Measurements from ENCODE around the gene DLG5. TPM values are rescaled to one million over a fixed set of nuclear protein-coding genes. Genes with fewer than 3 reads are reported as not detected.

Gene DLG5
- total and polyA plus RNA-seq, 4 donors, result 6.6 to 33.2 (median 15.8) TPM

DNA sequence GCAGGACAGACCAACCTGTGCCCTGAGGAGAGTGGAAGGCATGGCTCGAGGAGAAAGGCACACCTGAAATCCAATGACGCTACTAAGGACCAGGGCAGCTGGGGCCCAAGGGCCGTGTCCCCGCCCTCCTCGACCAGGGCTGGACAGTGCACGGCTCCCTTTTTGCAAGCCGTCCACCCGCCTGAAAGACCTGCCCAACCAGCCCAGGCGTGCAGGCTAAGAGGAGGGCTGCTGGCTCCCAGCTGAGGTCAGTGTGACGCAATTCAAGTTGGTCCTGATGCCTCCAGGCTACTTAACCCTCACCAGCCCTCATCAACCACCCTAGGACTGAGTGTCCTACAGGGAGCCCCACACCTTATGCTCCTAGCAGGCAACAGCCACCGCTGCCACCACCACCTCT is 69.3 kb downstream of the DLG5 start:
- H3K9ac ChIP-seq (ENCODE audit: insufficient read depth in 1 of 2, low read length in 2 of 2), result no peak overlapping the region
- H3K9me3 ChIP-seq (ENCODE audit: control insufficient read depth in 4 of 4, insufficient read depth in 3 of 4, low read length in 3 of 4), result no peaks in the 10 kb centered on the region
- peak in 1 of 3 donors; percentile 29 for DNase-seq
- no peaks in the 10 kb centered on the region for H3K27me3 ChIP-seq (ENCODE audit: control insufficient read depth in 3 of 3, insufficient read depth in 3 of 3, low read length in 2 of 3)
- H3K4me3 ChIP-seq, result no peak overlapping the region
- H3K36me3 ChIP-seq (ENCODE audit: control insufficient read depth in 4 of 4, insufficient read depth in 4 of 4, low read length in 4 of 4), result peaks cover 0 to 15% (median 11%) of the 10 kb centered on the region in 4 donors
- 69 to 80% methylated on average over 11 of the region's 11 CpGs for WGBS, 2 donors
- ATAC-seq (ENCODE audit: insufficient read depth, low FRiP score), result peak; percentile 61
- H3K4me1 ChIP-seq (ENCODE audit: control insufficient read depth in 5 of 5, insufficient read depth in 5 of 5, low read length in 5 of 5), result no peaks in the 10 kb centered on the region
- TF ChIP-seq, protein P1, sequence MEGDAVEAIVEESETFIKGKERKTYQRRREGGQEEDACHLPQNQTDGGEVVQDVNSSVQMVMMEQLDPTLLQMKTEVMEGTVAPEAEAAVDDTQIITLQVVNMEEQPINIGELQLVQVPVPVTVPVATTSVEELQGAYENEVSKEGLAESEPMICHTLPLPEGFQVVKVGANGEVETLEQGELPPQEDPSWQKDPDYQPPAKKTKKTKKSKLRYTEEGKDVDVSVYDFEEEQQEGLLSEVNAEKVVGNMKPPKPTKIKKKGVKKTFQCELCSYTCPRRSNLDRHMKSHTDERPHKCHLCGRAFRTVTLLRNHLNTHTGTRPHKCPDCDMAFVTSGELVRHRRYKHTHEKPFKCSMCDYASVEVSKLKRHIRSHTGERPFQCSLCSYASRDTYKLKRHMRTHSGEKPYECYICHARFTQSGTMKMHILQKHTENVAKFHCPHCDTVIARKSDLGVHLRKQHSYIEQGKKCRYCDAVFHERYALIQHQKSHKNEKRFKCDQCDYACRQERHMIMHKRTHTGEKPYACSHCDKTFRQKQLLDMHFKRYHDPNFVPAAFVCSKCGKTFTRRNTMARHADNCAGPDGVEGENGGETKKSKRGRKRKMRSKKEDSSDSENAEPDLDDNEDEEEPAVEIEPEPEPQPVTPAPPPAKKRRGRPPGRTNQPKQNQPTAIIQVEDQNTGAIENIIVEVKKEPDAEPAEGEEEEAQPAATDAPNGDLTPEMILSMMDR (IDR thresholded peaks at IDR 0.05; ENCODE audit: control extremely low read depth, extremely low read depth), result no peak
- no peak overlapping the region for H3K27ac ChIP-seq (ENCODE audit: low read depth in 1 of 2, low read length in 1 of 2)

DNA sequence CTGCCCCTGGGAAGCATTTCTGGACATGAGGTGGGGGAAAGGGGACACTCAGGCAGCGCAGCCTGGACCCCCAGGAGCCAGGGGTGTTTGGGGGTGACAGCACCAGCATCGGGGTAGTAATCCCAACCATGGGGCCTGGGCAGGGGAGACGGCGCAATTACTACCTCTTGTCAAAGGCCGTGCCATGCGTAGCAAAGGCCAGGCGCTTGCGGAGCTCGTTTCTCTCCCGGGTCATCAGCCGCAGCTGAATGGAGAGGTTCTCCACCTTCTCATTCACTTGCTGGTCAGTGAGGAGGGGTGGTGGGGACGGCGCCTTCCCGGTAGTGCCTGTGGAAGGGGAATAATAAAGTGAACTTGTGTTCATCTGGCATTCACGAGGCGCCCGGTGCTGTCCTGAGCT is 70.0 kb downstream of the DLG5 start:
- H3K4me1 ChIP-seq (ENCODE audit: control insufficient read depth in 5 of 5, insufficient read depth in 5 of 5, low read length in 5 of 5), result no peaks in the 10 kb centered on the region
- H3K9me3 ChIP-seq (ENCODE audit: control insufficient read depth in 4 of 4, insufficient read depth in 3 of 4, low read length in 3 of 4), result no peaks in the 10 kb centered on the region
- no peak overlapping the region for H3K27ac ChIP-seq (ENCODE audit: low read depth in 1 of 2, low read length in 1 of 2)
- no peak overlapping the region for H3K9ac ChIP-seq (ENCODE audit: insufficient read depth in 1 of 2, low read length in 2 of 2)
- H3K4me3 ChIP-seq, result no peak overlapping the region
- ATAC-seq (ENCODE audit: insufficient read depth, low FRiP score) (no peak), DNase-seq (no peak)
- 94 to 97% methylated on average over 17 of the region's 17 CpGs for WGBS, 2 donors
- H3K27me3 ChIP-seq (ENCODE audit: control insufficient read depth in 3 of 3, insufficient read depth in 3 of 3, low read length in 2 of 3), result no peaks in the 10 kb centered on the region
- TF ChIP-seq, protein P1 (IDR thresholded peaks at IDR 0.05; ENCODE audit: control extremely low read depth, extremely low read depth), result no peak
- H3K36me3 ChIP-seq (ENCODE audit: control insufficient read depth in 4 of 4, insufficient read depth in 4 of 4, low read length in 4 of 4), result peaks cover 0 to 15% (median 14%) of the 10 kb centered on the region in 4 donors

DNA sequence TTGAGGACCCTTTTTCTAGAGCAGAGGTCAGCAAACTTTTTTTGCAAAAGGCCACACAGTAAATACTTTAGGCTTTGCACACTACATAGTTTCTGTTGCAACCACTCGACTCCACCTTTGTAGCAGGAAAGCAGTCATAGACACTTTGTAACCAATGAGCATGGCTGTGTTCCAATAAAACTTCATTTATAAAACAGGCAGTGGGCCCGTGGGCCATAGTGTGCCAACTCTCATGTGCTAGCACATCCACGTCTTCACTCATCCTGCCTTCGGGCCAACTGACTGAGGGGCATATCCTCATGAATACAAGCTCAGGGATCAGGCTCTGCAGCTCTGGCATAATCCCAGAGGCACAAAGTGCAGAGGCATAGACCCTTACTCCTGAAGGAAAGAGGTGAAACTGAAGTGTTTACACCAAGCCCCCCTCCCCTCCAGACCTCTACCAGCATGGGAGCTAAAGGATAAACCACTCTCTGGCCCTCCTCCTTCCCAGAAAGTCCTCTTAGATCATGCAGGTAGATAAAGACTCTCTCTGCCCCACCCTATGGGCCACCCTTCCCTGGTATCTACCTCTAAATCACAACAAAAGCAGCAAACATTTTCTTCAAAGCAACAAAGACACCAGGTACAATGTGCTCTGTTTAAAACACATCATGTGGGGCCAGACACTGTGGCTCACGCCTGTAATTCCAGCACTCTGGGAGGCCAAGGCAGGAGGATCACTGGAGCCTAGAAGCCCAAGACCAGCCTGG is 71.0 kb downstream of the DLG5 start:
- Histone ChIP-seq H3K4me3 (no peak overlapping the region), H3K27me3 (ENCODE audit: control insufficient read depth in 3 of 3, insufficient read depth in 3 of 3, low read length in 2 of 3) (no peaks in the 10 kb centered on the region), H3K4me1 (ENCODE audit: control insufficient read depth in 5 of 5, insufficient read depth in 5 of 5, low read length in 5 of 5) (no peaks in the 10 kb centered on the region), H3K9ac (ENCODE audit: insufficient read depth in 1 of 2, low read length in 2 of 2) (no peak overlapping the region), H3K27ac (ENCODE audit: low read depth in 1 of 2, low read length in 1 of 2) (no peak overlapping the region), H3K36me3 (ENCODE audit: control insufficient read depth in 4 of 4, insufficient read depth in 4 of 4, low read length in 4 of 4) (peaks cover 0 to 18% (median 14%) of the 10 kb centered on the region in 4 donors), H3K9me3 (ENCODE audit: control insufficient read depth in 4 of 4, insufficient read depth in 3 of 4, low read length in 3 of 4) (no peaks in the 10 kb centered on the region)
- WGBS, 2 donors, result 69 to 81% methylated on average over 5 of the region's 5 CpGs
- DNase-seq (no peak), ATAC-seq (ENCODE audit: insufficient read depth, low FRiP score) (no peak)
- TF ChIP-seq, protein P1 (IDR thresholded peaks at IDR 0.05; ENCODE audit: control extremely low read depth, extremely low read depth), result no peak
